ENCODE data around the gene PDCD7.

GRCh38 chr15:65095011-65095746 lies 38.4 kb downstream of the PDCD7 start:
- TF ChIP-seq POLR2AphosphoS5 (IDR thresholded peaks at IDR 0.05): peak; percentile 13 to 77 (median 71)
- TF ChIP-seq, protein P1, sequence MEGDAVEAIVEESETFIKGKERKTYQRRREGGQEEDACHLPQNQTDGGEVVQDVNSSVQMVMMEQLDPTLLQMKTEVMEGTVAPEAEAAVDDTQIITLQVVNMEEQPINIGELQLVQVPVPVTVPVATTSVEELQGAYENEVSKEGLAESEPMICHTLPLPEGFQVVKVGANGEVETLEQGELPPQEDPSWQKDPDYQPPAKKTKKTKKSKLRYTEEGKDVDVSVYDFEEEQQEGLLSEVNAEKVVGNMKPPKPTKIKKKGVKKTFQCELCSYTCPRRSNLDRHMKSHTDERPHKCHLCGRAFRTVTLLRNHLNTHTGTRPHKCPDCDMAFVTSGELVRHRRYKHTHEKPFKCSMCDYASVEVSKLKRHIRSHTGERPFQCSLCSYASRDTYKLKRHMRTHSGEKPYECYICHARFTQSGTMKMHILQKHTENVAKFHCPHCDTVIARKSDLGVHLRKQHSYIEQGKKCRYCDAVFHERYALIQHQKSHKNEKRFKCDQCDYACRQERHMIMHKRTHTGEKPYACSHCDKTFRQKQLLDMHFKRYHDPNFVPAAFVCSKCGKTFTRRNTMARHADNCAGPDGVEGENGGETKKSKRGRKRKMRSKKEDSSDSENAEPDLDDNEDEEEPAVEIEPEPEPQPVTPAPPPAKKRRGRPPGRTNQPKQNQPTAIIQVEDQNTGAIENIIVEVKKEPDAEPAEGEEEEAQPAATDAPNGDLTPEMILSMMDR (IDR thresholded peaks at IDR 0.05): no peak

Data from transverse colon (tissue), 4 donors.